ENCODE results near the gene CPD. TPM values are rescaled to one million over a fixed set of nuclear protein-coding genes. Genes with fewer than 3 reads are reported as not detected.

The CPD gene
- total RNA-seq, 1 donor from 2014 or later: 97.9 TPM

DNA sequence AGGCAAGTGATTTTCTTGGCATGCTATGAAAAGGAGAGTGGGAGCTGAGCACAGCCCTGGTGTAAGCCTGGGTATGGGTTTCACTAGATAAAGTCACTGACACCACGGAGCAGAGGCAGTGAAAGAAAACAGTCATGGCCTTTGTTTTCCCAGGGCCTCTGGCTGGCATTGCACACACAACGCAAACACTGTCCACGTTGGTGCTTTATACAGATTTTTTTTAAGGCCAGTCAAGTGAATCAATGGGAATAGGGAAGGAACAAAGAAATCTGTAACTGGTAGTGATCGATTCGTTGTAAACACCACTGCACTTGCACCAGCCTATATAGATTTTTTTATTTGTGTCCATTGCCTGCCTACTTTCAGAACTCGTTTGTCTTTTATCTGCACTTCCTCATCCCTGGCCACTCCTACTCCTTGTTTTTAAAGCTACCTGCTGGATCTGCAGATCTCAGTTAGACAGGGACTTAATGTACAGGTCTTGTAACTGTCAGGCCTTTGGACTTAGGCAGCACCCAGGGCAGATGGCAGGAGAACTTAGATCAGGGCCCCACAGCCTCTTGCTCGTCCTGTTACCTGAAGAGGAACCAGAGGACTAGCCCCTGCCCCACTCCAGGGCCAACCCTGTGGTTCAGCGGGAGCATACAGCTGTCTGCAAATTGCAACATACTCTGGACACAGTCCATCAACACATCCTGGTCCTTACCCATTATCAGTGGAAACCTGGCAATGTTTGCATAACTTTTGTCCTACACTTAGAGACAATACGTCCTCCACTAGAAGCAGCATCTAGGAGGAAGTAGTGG lies 34.2 kb upstream of the CPD start:
- TF ChIP-seq, protein P1, sequence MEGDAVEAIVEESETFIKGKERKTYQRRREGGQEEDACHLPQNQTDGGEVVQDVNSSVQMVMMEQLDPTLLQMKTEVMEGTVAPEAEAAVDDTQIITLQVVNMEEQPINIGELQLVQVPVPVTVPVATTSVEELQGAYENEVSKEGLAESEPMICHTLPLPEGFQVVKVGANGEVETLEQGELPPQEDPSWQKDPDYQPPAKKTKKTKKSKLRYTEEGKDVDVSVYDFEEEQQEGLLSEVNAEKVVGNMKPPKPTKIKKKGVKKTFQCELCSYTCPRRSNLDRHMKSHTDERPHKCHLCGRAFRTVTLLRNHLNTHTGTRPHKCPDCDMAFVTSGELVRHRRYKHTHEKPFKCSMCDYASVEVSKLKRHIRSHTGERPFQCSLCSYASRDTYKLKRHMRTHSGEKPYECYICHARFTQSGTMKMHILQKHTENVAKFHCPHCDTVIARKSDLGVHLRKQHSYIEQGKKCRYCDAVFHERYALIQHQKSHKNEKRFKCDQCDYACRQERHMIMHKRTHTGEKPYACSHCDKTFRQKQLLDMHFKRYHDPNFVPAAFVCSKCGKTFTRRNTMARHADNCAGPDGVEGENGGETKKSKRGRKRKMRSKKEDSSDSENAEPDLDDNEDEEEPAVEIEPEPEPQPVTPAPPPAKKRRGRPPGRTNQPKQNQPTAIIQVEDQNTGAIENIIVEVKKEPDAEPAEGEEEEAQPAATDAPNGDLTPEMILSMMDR (IDR thresholded peaks at IDR 0.05; ENCODE audit: insufficient read depth, low read length, poor library complexity, severe bottlenecking): no peak
- H3K4me3 ChIP-seq (ENCODE audit: low read depth, low read length): no peak overlapping the region
- H3K27me3 ChIP-seq (ENCODE audit: control insufficient read depth, insufficient read depth, low read length): no peaks in the 10 kb centered on the region
- DNase-seq (ENCODE audit: low read depth): no peak
- H3K36me3 ChIP-seq (ENCODE audit: control insufficient read depth, insufficient read depth, low read length): no peaks in the 10 kb centered on the region

DNA sequence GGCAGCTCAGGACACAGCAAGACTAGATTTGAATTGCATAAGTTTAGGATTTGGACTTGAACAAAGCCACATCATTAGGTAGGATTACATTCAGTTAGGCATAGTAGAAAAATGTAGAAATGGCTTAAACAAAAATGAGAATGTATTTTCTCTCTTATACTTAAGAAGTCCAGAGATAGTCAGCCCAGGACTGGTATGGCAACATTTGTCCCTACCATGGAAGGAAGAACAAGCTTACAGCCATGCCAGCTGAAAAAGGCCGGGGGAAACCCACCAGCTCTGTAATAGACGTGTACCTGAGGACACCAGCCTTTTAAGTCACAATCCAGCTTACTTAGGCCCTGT lies 33.7 kb upstream of the CPD start:
- H3K4me3 ChIP-seq (ENCODE audit: low read depth, low read length): no peak overlapping the region
- TF ChIP-seq, protein P1 (IDR thresholded peaks at IDR 0.05; ENCODE audit: insufficient read depth, low read length, poor library complexity, severe bottlenecking): no peak
- no peaks in the 10 kb centered on the region for H3K36me3 ChIP-seq (ENCODE audit: control insufficient read depth, insufficient read depth, low read length)
- no peak for DNase-seq (ENCODE audit: low read depth)
- no peaks in the 10 kb centered on the region for H3K27me3 ChIP-seq (ENCODE audit: control insufficient read depth, insufficient read depth, low read length)

DNA sequence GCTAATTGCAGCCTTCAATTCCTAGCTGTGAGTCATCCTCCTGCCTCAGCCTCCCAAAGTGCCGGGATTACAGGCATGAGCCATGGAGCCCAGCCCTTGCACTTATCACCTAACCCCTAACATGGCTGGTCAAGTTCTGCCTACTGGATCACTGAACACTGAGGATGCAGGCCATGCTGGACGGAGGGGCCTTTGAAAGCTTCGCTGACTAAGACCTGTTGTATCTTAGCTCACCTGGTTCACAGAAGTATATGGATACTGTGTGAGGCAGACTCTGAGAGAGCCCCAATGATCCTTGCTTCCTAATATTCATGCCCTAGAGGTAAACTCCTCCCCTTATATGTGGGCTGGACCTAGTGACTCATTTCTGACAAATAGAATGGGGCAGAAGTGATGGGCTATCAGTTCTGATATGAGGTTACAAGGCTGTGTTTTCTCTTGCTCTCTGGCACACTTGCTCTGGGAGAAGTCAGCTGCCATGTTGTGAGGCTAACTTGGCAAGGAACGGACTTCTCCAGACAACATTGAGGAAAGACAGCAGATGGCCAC lies 33.1 kb upstream of the CPD start:
- TF ChIP-seq, protein P1 (IDR thresholded peaks at IDR 0.05; ENCODE audit: insufficient read depth, low read length, poor library complexity, severe bottlenecking): no peak
- H3K36me3 ChIP-seq (ENCODE audit: control insufficient read depth, insufficient read depth, low read length): no peaks in the 10 kb centered on the region
- DNase-seq (ENCODE audit: low read depth): no peak
- H3K27me3 ChIP-seq (ENCODE audit: control insufficient read depth, insufficient read depth, low read length): no peaks in the 10 kb centered on the region
- no peak overlapping the region for H3K4me3 ChIP-seq (ENCODE audit: low read depth, low read length)

DNA sequence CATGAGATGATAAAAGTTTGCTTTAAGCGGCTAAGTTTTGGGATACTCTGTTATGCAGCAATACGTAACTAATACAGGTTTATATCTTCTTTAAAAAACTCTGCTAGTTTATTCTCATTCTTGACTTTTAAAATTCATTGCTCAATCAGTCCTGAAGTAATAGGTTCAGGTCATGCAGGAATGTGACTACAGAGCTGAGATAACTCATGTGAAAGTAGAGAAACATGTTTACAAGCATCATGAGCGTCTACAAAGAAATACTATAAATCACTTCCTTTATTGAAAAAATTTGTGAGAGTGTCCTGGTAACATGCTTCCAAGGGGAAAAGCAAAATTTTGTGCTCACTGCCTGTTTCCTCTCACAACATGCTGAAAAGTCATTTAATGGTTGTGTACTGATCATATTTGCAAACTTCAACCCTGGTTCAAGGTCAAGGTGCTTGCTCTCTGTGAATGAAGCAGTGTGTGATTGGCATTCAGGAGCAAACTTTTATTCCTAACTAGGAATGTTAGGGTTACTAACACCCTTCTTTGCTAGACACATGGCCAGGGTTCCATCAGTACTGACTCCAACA lies 32.4 kb upstream of the CPD start:
- Histone ChIP-seq H3K4me3 (ENCODE audit: low read depth, low read length) (no peak overlapping the region), H3K27me3 (ENCODE audit: control insufficient read depth, insufficient read depth, low read length) (no peaks in the 10 kb centered on the region), H3K36me3 (ENCODE audit: control insufficient read depth, insufficient read depth, low read length) (no peaks in the 10 kb centered on the region)
- TF ChIP-seq, protein P1 (IDR thresholded peaks at IDR 0.05; ENCODE audit: insufficient read depth, low read length, poor library complexity, severe bottlenecking): no peak
- DNase-seq (ENCODE audit: low read depth): no peak

DNA sequence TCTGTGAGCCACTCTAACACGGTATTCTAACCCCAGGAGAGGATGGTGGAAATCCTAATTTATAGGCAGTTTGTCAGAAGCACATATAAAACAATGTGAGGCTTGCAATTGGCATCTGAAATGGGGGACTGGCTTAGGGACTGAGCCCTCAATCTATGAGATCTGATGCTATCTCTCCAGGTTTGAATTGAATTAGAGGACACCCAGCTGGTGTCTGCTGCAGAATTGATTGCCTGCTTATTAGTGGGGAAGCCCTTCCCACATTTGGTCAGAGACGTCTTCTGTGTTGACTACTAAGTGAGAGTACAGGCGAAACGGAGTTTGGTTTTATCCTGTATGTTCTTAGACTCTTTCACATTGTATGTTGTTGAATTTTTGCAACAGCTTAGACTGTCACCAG lies 31.2 kb upstream of the CPD start:
- TF ChIP-seq, protein P1 (IDR thresholded peaks at IDR 0.05; ENCODE audit: insufficient read depth, low read length, poor library complexity, severe bottlenecking): no peak
- no peak for DNase-seq (ENCODE audit: low read depth)
- Histone ChIP-seq H3K27me3 (ENCODE audit: control insufficient read depth, insufficient read depth, low read length) (no peaks in the 10 kb centered on the region), H3K36me3 (ENCODE audit: control insufficient read depth, insufficient read depth, low read length) (no peaks in the 10 kb centered on the region), H3K4me3 (ENCODE audit: low read depth, low read length) (no peak overlapping the region)

Measured in kidney epithelial cell (primary cell).